SKM-1 treated with dmso at 0.1 percent for 144 hours (cell line): Measurements from ENCODE around the gene SFMBT2.
"Not testable (repeated sequence)": the region's sequence is repeated elsewhere in the genome, so short reads cannot be mapped to it uniquely, and the experiment has no call there.

Experiments
- DNase-seq: peaks from one replicate; lab custom pipeline; 2025; ENCODE audit not compliant: unreplicated experiment; lab: John Stamatoyannopoulos, UW

The SFMBT2 gene

GRCh38 chr10:7301006-7301778 lies 109.6 kb downstream of the SFMBT2 start:
- no peak for DNase-seq

DNA sequence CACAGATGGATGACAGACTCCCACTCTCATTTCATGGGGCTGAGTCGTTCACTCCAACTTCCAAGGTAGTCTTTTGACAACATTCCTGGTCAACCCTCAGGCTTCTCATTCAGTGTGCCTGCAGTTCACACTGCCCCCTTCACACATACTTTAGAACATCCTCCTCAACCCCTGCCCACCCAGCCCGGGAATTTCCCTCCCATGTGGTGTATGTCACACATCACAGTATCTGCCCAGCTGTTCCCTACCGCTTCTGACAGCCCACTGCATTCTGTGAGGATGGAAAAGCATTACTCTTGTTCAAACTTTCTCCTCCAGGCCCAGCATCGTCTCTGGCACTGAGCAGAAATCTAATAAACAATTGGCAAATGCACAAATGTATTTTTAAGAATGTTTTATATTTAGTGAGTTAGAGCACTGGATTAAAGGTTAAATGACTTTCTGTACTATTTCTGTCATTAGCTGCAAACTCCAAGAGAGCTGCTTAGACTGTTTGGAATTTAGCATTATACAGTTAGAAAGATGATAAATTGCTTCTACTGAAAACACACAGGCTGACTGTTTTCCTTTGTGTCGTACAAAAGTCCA lies 110.4 kb downstream of the SFMBT2 start:
- DNase-seq: no peak

GRCh38 chr10:7299601-7300325 lies 111.1 kb downstream of the SFMBT2 start:
- DNase-seq: not testable (repeated sequence)

DNA sequence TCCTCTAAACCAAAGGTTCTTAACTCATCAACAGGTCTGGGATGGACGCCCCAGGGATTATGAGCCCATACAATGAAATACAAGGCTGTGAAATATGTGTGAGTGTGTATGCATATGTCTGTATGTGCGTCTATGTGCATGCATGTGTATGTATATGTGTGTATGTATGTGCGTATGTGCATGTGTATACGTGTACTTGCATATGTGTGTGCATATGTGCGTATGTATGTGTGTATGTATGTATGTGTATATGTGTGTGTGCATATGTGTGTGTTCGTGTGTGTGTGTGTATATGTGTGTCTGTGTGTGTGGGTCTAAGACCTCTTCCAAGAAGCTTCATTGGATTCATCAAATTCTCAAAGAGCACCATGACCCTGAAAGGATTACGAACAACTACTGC lies 112.3 kb downstream of the SFMBT2 start:
- DNase-seq: no peak

- no peak for DNase-seq
These were observed 113.7 kb downstream of the SFMBT2 start for GRCh38 chr10:7297094-7297493.

- DNase-seq: no peak
These were observed 114.2 kb downstream of the SFMBT2 start for GRCh38 chr10:7296648-7297047.

GRCh38 chr10:7296076-7296475 lies 114.8 kb downstream of the SFMBT2 start:
- DNase-seq: no peak

DNA sequence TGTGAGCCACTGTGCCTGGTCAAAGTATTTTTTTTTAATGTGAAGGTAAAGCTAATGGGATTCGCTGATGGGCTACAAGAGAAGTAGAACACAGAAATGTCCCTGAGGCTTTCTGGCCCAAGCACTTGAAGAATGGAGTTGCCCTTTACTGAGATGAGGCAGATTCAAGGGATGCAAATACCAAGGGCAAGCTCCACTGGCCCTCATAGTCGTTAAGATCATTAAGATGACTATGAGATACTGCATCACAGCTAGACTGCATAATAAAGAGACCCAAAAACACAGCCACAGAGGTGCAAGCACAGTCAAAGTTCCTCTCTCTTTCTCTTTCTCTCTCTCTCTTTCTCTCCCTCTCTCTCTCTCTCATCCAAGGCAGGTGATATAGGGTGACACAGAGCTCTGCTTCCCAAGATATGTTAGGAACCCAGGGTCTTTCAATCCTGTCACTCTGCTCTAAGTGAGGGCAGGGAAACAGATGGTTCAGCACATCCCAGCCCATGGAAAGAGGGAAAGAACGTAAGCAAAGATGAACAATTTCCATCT lies 117.4 kb downstream of the SFMBT2 start:
- DNase-seq: no peak

DNA sequence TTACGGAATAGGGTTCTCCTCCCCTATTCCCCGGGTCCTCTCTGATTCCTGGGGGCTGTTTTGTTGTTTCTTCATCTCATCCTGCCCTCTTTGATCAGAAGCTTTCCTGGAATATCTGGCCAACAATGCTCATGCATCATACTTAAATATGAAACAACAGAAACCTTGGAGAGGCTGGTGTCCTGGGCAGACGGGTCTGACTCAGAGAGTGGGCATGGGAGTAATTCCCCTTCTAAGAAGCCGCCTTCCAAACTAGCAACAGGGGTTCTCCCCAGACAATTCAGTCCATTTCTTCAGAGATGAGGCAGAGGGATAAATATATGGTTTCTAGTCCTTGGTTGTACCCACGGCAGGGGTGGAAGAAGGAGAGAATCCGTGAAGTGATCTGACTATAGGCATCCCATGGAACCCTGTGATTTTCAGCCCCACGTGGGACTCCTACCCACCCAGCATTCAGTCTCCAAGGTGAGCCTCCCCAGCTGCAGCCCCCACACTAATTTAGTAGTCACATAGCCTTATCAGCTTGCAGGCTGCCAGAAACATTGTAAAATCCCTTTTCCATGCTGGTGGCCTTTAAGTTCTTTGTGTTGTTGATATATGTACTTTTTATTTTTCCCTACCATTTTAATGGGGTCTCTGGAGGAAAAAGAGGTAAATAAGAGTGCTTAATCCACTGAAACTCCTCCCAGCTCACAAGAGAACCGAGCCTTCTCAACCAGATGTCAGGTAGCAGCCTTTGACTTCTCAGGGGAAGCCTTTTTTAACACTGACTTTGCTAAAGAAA lies 119.2 kb downstream of the SFMBT2 start:
- no peak for DNase-seq

- no peak for DNase-seq
These were observed 122.7 kb downstream of the SFMBT2 start for GRCh38 chr10:7288060-7288690.

DNA sequence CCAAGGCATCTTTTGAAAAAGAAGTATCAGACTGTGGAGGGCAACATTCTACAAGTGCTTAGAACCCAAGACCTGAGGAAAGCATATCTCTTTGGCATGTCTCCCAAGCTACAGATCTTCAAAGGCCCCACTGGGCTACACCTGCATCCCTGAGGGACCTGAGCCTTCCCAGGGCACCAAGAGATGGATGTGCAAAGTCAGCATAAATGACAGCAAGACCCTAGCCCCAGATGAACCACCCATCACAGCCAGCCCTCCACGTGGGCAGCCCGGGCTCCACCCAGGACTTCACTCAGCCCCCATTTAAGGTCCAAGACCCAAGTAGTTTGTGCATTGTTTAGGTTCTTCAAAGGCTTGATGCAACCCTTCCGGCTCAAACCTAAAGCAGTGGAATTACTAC lies 123.5 kb downstream of the SFMBT2 start:
- no peak for DNase-seq

DNA sequence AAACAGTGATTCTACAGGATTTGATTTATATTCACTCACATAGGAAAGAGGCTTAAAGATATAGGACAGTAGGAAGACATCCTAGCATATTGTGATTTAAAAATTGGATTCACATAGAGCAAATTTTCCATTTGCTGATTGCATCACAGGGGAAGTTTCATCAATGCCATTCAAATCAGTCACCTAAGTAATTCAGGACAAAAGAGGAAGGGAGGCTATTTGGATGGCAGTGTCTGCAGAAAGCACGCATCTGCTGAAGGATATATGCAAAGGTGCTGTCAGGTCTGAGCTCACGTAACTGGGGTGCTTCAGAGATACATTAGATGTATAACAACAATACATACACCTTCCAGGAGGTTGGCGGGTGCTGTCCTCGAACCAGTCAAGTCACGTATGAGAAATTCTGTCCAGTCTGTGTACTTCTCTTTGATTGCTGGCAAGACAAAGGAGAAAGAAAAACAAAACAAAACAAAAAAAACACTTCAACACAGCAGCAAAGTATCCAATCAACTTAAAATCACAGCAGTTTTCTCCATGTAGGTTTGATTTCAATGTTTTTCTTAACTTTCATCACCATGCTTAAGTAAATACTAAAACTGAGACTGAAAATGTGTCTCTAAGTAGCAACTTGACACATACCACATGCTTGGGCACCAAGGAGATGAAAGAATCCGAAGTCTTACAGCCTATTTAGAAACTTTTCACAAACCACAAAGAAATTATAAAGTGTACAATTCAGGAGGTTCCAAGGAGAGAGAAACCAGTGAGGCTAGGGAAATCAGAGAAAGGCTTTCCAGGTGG lies 125.1 kb downstream of the SFMBT2 start:
- DNase-seq: no peak

- no peak for DNase-seq
These were observed 127.6 kb downstream of the SFMBT2 start for GRCh38 chr10:7283246-7283645.

GRCh38 chr10:7282457-7282856 lies 128.4 kb downstream of the SFMBT2 start:
- DNase-seq: no peak

- DNase-seq: no peak
These were observed 129.4 kb downstream of the SFMBT2 start for GRCh38 chr10:7281429-7281828.

- DNase-seq: no peak
These were observed 131.5 kb downstream of the SFMBT2 start for GRCh38 chr10:7279303-7279702.

GRCh38 chr10:7277867-7278266 lies 133.0 kb downstream of the SFMBT2 start:
- no peak for DNase-seq

- no peak for DNase-seq
These were observed 133.4 kb downstream of the SFMBT2 start for GRCh38 chr10:7277432-7277831.

GRCh38 chr10:7275761-7276440 lies 134.9 kb downstream of the SFMBT2 start:
- DNase-seq: no peak
